Heart left ventricle (tissue), 16 donors: Measurements from ENCODE around the gene TAS1R3. TPM values are rescaled to one million over a fixed set of nuclear protein-coding genes. Genes with fewer than 3 reads are reported as not detected.

Experiments used
- ATAC-seq, 4 donors: fragments of 200-7000 bp; cut with Tn5 transposase; one replicate each; pipeline ENCODE4 v1.9.1; 2020 to 2022; ENCODE audit warnings: moderate library complexity in 4 of 4, mild to moderate bottlenecking in 3 of 4, moderate number of reproducible peaks in 1 of 4
- DNase-seq, 5 donors: peaks; one replicate each; pipeline ENCODE4 v3.0.0-alpha.2; 2020
- H3K27ac ChIP-seq, 12 donors: fragments of 200-600 bp; sonication (generic) in 4 of 12; one replicate each; pipeline versions ENCODE4 v1.5.0 to v1.8.0; 2016 to 2022; ENCODE audit warnings: mild to moderate bottlenecking in 2 of 12
- H3K27me3 ChIP-seq, 9 donors: fragments of 200-600 bp; sonication (generic) in 2 of 9; one replicate each; pipeline versions ENCODE4 v1.5.1 to v1.8.0; 2016 to 2022; ENCODE audit warnings: mild to moderate bottlenecking in 3 of 9
- H3K36me3 ChIP-seq, 9 donors: fragments of 200-600 bp; sonication (generic) in 2 of 9; one replicate each; pipeline versions ENCODE4 v1.5.0 to v1.8.0; 2018 to 2022; ENCODE audit warnings: mild to moderate bottlenecking in 2 of 9
- H3K4me1 ChIP-seq, 12 donors: fragments of 200-600 bp; sonication (generic) in 4 of 12; one replicate each; pipeline versions ENCODE4 v1.5.0 to v1.8.0; 2016 to 2022; ENCODE audit warnings: mild to moderate bottlenecking in 3 of 12
- H3K4me3 ChIP-seq, 12 donors: fragments of 200-600 bp; sonication (generic) in 4 of 12; one replicate each; pipeline versions ENCODE4 v1.5.0 to v1.8.0; 2017 to 2022; ENCODE audit warnings: mild to moderate bottlenecking in 9 of 12, moderate library complexity in 4 of 12
- H3K9me3 ChIP-seq, 12 donors: fragments of 200-600 bp; sonication (generic) in 4 of 12; one replicate each; pipeline versions ENCODE4 v1.5.0 to v1.8.0; 2016 to 2022; ENCODE audit warnings: mild to moderate bottlenecking in 1 of 12
- POLR2A ChIP-seq, 2 donors: fragments of 450-650 bp; IDR thresholded peaks; one replicate each; pipeline ENCODE4 v1.6.1; 2017; ENCODE audit warnings: antibody characterized with exemption in 2 of 2, mild to moderate bottlenecking in 2 of 2, moderate library complexity in 2 of 2
- WGBS, 4 donors: extraction: QIAGEN DNeasy Blood & Tissue Kit in 2 of 4; methylation state at CpG; one replicate each; pipeline versions ENCODE4 v1.1.5 to v1.1.7; 2013 to 2018; 5-methylcytosine and 5-hydroxymethylcytosine counted together
- intact Hi-C, 10 donors: fragments of 100-400 bp; cut with DNase I; formaldehyde crosslinking; loops; one replicate each; pipeline versions ENCODE4 v1.11.1 to v1.14.2; 2022
- polyA plus RNA-seq, 2 donors: library from polyadenylated mRNA; stranded (reverse); fragments of 200-250 nt; gene quantifications; one replicate each; pipeline ENCODE4 v1.2.3, GENCODE V29; 2013
- total RNA-seq, 9 donors: library from RNA; depleted of rRNA in 2 of 9; stranded (reverse); fragments of >200 nt in 2 of 9; fragmentation: NEBNext Ultra II Directional in 3 of 9; extraction: Animal tissue kit (Norgen Biotek cat#: 25700) in 3 of 9; gene quantifications; one replicate each; pipeline versions ENCODE4 v1.1.0 to v1.2.4, GENCODE V29; 2016 to 2023
- TF ChIP-seq, protein P1 (sequence below), 12 donors: fragments of 200-600 bp; sonication (generic) in 4 of 12; IDR thresholded peaks; one replicate each; pipeline versions ENCODE4 v1.5.0 to v1.8.0; 2018 to 2022; ENCODE audit warnings: antibody characterized with exemption in 12 of 12, mild to moderate bottlenecking in 5 of 12
- donor health status: ischemic (EF 13 %, LVEDD 7.1; RV severe dilation, severe dysfunction).
- donor health status: healthy with polysubstance abuse.
- donor health status: DM: no; HTN: yes; CAD: no.
- donor health status: DM: no; HTN: no; CAD: no.
- donor health status: ischemic (EF 25% LVEDD 6.9; RV normal size, moderate dysfunction).
- donor health status: ischemic (EF 25% LVEDD 5.7; RV mildly dilated, moderate dysfunction).
- donor health status: healthy.
- donor health status: DM: yes; HTN: yes; CAD: no.
- donor health status: ischemic (EF 35%, LVEDD 5.7; RV mildly dilated, moderate dysfunction).
- donor health status: nonischemic (EF 11% LVEDD 7.7; RV severe dilation, severe dysfunction).
- donor health status: DM: yes; HTN: yes; CAD: no.
- donor health status: PGD.
- donor health status: ischemic (EF 29% LVEDD 5.4; RV normal size, mild dysfunction).
- donor health status: nonischemic (EF 23%, LVEDD 6.1; RV moderate dilation, normal function).

TAS1R3 gene
- total and polyA plus RNA-seq, 11 donors, result 0.21 to 1.3 (median 0.38) TPM

DNA sequence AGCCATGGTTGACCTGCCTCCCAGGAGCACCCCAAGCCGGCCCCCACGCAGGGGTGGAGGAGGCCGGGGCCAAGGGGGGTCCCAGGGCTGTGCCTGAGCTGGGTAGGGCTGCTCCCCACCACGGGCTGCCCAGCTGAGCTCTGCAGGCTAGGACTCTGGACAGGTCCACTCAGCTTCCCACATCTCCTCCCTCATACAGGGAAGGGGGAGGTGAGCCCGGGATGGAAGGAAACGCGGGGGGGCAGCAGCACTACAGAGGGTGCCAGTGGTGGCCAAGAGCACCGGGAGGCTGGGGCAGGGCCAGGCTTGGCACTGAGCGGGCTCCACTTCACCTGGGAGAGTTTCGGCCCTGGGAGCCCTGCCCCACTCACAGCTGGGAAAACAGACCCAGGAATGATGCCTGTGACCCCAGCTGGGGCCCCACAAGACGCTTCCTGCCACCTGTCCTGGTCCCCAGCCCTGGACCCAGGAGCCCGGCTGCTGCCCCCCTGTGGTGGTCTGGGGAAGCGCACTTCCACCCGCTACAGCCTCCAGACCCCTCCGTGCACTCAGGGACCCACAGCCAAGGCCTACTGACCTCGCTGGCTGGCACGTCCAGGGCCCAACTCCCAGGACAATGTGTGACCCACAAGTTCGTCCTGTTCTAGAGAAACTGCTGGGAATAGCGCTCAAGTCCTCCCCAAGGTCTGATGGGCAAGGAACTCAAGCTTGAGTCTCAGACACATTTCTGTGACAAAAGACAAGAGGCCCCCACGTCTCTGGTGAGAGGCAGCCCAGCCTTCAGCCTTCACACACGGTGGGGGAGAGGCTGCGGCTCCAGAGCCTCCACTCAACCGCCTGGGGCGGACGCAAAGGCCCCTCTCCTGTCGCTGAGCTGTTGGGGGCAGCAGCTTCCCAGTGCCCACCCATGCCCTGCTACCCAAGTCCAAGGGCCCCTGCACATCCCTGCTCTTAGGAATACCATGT is 40.9 kb downstream of the TAS1R3 start:
- peak in 3 of 4 donors; percentile 20 to 29 (median 29) for ATAC-seq
- Histone ChIP-seq H3K4me1 (peaks cover 10 to 42% (median 33%) of the 10 kb centered on the region in 12 donors), H3K4me3 (peak overlapping the region in 1 of 12 donors; percentile 19), H3K27me3 (no peaks in the 10 kb centered on the region), H3K9me3 (no peaks in the 10 kb centered on the region), H3K27ac (peak overlapping the region in 3 of 12 donors; percentile 6 to 47 (median 10)), H3K36me3 (peaks cover 0 to 16% (median 9%) of the 10 kb centered on the region in 9 donors)
- TF ChIP-seq POLR2A (IDR thresholded peaks at IDR 0.05), result no peak
- TF ChIP-seq, protein P1, sequence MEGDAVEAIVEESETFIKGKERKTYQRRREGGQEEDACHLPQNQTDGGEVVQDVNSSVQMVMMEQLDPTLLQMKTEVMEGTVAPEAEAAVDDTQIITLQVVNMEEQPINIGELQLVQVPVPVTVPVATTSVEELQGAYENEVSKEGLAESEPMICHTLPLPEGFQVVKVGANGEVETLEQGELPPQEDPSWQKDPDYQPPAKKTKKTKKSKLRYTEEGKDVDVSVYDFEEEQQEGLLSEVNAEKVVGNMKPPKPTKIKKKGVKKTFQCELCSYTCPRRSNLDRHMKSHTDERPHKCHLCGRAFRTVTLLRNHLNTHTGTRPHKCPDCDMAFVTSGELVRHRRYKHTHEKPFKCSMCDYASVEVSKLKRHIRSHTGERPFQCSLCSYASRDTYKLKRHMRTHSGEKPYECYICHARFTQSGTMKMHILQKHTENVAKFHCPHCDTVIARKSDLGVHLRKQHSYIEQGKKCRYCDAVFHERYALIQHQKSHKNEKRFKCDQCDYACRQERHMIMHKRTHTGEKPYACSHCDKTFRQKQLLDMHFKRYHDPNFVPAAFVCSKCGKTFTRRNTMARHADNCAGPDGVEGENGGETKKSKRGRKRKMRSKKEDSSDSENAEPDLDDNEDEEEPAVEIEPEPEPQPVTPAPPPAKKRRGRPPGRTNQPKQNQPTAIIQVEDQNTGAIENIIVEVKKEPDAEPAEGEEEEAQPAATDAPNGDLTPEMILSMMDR (IDR thresholded peaks at IDR 0.05), result peak; percentile 89 to 97 (median 95)
- DNase-seq, result peak in 4 of 5 donors; percentile 63 to 87 (median 70)
- intact Hi-C loops, result loop anchor here in 5 of 10 donors (10.0 kb wide), 2 partner anchors 133 to 257 kb away; partner anchors contain the start of gene C1orf159 (in 1 of the 5)
- 33 to 64% (median 34%) methylated on average over 7 to 26 of the region's 26 CpGs for WGBS, 4 donors

DNA sequence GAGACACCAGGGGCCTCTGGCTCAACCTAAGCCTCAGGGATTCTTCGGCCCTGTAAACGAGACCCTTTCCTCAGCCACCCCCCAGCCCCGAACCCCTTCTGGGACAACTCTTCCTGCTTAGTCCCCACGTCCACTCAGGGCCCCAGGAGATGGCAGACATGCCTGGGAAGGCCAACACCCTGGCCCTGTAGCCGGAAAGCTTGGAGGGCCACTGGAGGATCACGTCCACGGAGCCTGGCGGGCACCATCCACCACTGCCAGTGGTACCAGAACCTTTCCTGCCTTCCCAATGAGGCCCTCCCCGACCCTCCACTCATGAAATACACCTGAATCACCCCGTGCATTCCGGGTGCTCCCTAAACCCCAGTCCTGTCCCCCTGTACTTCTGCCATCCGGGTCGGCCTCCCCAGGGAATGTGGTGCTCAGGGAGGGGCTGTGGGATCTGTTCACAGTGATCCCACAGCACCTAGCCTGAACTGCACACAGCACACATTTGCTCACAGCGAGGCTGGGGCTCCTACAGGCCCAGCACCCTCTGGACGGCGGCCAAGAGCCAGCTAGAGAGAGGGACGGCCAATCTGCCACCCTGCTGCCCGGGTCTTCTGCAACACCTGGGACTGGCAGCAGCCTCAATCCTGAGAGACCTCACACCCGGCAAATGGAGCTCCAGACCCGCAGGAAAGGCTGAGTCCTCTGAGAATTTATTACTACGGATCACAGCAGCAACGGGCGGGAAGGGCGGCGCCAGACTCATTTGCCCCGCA is 42.2 kb downstream of the TAS1R3 start:
- intact Hi-C loops, result loop anchor here in 5 of 10 donors (10.0 kb wide), 2 partner anchors 132 to 258 kb away; partner anchors contain the start of gene C1orf159 (in 1 of the 5)
- Histone ChIP-seq H3K4me3 (peak overlapping the region in 7 of 12 donors; percentile 78 to 100 (median 86)), H3K4me1 (peaks cover 10 to 42% (median 33%) of the 10 kb centered on the region in 12 donors), H3K9me3 (no peaks in the 10 kb centered on the region), H3K27me3 (no peaks in the 10 kb centered on the region), H3K36me3 (peaks cover 0 to 16% (median 9%) of the 10 kb centered on the region in 9 donors), H3K27ac (no peak overlapping the region)
- ATAC-seq, result no peak
- DNase-seq, result peak in 2 of 5 donors; percentile 24 to 64
- 85 to 87% (median 86%) methylated on average over 24 to 26 of the region's 26 CpGs for WGBS, 4 donors
- no peak for TF ChIP-seq POLR2A (IDR thresholded peaks at IDR 0.05)
- TF ChIP-seq, protein P1 (IDR thresholded peaks at IDR 0.05), result no peak

DNA sequence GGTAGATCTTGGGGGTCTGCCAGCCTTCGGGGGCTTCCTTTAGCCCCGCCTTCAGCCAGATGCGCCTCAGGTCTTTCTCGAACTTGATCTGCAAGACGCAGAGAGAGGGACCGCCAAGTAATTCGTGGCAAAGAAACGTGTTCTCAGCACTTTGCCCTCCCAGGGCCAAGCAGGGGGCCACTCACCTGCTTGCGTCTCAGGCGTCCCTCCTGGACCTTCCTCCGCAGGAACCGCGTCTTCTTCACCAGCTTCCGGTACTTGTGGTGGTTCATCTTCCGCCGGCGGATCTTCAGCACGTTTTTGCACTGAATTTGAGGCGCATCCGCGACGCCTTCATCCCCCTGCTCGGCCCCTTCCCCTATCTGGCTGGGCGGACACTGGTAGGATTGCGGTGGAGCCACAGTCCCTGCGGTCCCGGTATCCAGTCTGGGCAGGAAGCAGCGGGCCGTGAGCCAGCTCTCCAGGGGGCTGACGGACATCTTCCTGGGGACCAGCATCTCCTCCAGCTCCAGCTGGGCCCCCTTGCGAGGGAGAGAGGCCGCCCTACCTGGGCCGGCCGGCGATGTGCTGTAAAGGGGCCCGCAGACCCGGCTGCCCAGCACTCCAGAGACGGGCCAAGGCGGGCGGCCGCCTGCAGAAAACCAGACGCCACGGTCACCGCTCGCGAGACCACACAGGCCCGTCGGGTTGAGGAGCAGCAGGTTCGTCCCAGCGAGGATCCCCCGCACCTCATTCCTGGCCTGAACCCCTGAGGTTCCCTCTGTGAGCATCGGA is 42.9 kb downstream of the TAS1R3 start:
- H3K9me3 ChIP-seq, result no peaks in the 10 kb centered on the region
- H3K36me3 ChIP-seq, result peaks cover 0 to 16% (median 9%) of the 10 kb centered on the region in 9 donors
- H3K4me3 ChIP-seq, result peak overlapping the region; percentile 78 to 100 (median 94)
- H3K27me3 ChIP-seq, result no peaks in the 10 kb centered on the region
- intact Hi-C loops, result loop anchor here in 5 of 10 donors (10.0 kb wide), 2 partner anchors 131 to 259 kb away; partner anchors contain the start of gene C1orf159 (in 1 of the 5)
- 45 to 58% (median 48%) methylated on average over 40 to 52 of the region's 52 CpGs for WGBS, 4 donors
- ATAC-seq (no peak), DNase-seq (peak in 3 of 5 donors; percentile 26 to 61 (median 40))
- peak overlapping the region in 10 of 12 donors; percentile 88 to 99 (median 97) for H3K27ac ChIP-seq
- TF ChIP-seq POLR2A (IDR thresholded peaks at IDR 0.05), result no peak
- peaks cover 10 to 42% (median 33%) of the 10 kb centered on the region in 12 donors for H3K4me1 ChIP-seq

DNA sequence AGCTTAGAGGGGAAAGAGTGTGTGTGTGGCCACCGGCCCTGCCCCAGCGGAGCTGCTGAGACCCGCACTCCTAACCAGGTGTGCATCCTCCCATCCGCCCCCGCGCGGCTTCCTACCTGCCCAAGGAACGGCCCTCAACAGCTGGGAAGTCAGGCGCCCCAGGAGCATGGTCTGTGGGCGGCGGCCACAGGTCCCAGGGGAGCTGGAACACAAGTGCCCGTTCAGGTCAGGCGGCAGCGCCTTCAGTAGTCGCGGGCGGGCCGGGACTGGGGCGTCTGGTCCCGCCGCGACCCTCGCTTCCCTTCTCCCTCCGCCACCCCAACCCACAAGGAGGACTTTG is 43.5 kb downstream of the TAS1R3 start:
- H3K36me3 ChIP-seq, result peaks cover 0 to 16% (median 9%) of the 10 kb centered on the region in 9 donors
- intact Hi-C loops, result loop anchor here in 5 of 10 donors (10.0 kb wide), 2 partner anchors 130 to 260 kb away; partner anchors contain the start of gene C1orf159 (in 1 of the 5)
- H3K4me1 ChIP-seq, result peaks cover 10 to 42% (median 33%) of the 10 kb centered on the region in 12 donors
- H3K27me3 ChIP-seq, result no peaks in the 10 kb centered on the region
- no peaks in the 10 kb centered on the region for H3K9me3 ChIP-seq
- peak overlapping the region; percentile 78 to 100 (median 94) for H3K4me3 ChIP-seq
- peak overlapping the region; percentile 82 to 99 (median 96) for H3K27ac ChIP-seq
- DNase-seq (peak in 2 of 5 donors; percentile 42 to 71), ATAC-seq (peak in 2 of 4 donors; percentile 0 to 2)
- TF ChIP-seq POLR2A (IDR thresholded peaks at IDR 0.05), result no peak
- TF ChIP-seq, protein P1 (IDR thresholded peaks at IDR 0.05), result no peak
- WGBS, 4 donors, result 0 to 1% (median 0%) methylated on average over 3 to 24 of the region's 24 CpGs
